Ovary (tissue), 9 donors: ENCODE results near the gene UGT1A3. TPM values are rescaled to one million over a fixed set of nuclear protein-coding genes. Genes with fewer than 3 reads are reported as not detected.

ENCODE experiments used
- DNase-seq, 5 donors: peaks; one replicate each; pipeline ENCODE4 v3.0.0-alpha.2; 2019 to 2020
- H3K27ac ChIP-seq, 2 donors: fragments of 200-600 bp; one replicate each; pipeline versions ENCODE4 v1.5.1 to v1.8.0; 2019 to 2022
- H3K27me3 ChIP-seq: fragments of 200-600 bp; one replicate; pipeline ENCODE4 v1.8.0; 2022
- H3K36me3 ChIP-seq: fragments of 200-600 bp; sonication (generic); one replicate; pipeline ENCODE4 v1.5.1; 2019
- H3K4me1 ChIP-seq: one replicate; pipeline ENCODE4 v1.8.1; 2013; ENCODE audit warnings: mild to moderate bottlenecking, moderate library complexity; ENCODE audit not compliant: insufficient read depth
- H3K4me3 ChIP-seq: fragments of 200-600 bp; sonication (generic); one replicate; pipeline ENCODE4 v1.5.1; 2017
- H3K9me3 ChIP-seq, 2 donors: fragments of 200-600 bp in 1 of 2; sonication (generic) in 1 of 2; one replicate each; pipeline versions ENCODE4 v1.5.1 to v1.8.1; 2013 to 2019; ENCODE audit warnings: mild to moderate bottlenecking in 1 of 2, moderate library complexity in 1 of 2
- CTCF ChIP-seq, 3 donors: fragments of 450-650 bp in 2 of 3; fragments of 200-600 bp in 1 of 3; IDR thresholded peaks; one replicate each; pipeline versions ENCODE4 v1.5.1 to v1.8.0; 2016 to 2022; ENCODE audit warnings: antibody characterized with exemption in 3 of 3, mild to moderate bottlenecking in 1 of 3
- EP300 ChIP-seq: sonication (generic); formaldehyde crosslinking; IDR thresholded peaks from one replicate; pipeline ENCODE4 v1.6.1; 2017; ENCODE audit warnings: antibody characterized with exemption
- POLR2A ChIP-seq: fragments of 450-650 bp; IDR thresholded peaks from one replicate; pipeline ENCODE4 v1.6.1; 2017; ENCODE audit warnings: antibody characterized with exemption, mild to moderate bottlenecking, moderate library complexity
- WGBS, 3 donors: extraction: QIAGEN DNeasy Blood & Tissue Kit in 1 of 3; methylation state at CpG; one replicate each; pipeline versions ENCODE4 v1.1.5 to v1.1.7; 2013 to 2017; 5-methylcytosine and 5-hydroxymethylcytosine counted together
- intact Hi-C, 4 donors: fragments of 100-400 bp; cut with DNase I; formaldehyde crosslinking; loops; one replicate each; pipeline versions ENCODE4 v1.11.0 to v1.15.1; 2022 to 2023
- polyA plus RNA-seq, 2 donors: library from polyadenylated mRNA; stranded (reverse); fragments of 200-250 nt in 1 of 2; fragments of 350-450 nt in 1 of 2; fragmentation: Illumina TruSeq in 1 of 2; extraction: RNeasy Lipid Tissue Mini Kit (QIAGEN cat#74804) in 1 of 2; gene quantifications; one replicate each; pipeline ENCODE4 v1.2.3, GENCODE V29; 2013 to 2014
- total RNA-seq, 7 donors: library from RNA; depleted of rRNA in 2 of 7; stranded (reverse); fragments of >200 nt in 2 of 7; fragmentation: NEBNext Ultra II Directional in 3 of 7; extraction: Animal tissue kit (Norgen Biotek cat#: 25700) in 3 of 7; gene quantifications; one replicate each; pipeline versions ENCODE4 v1.1.0 to v1.2.4, GENCODE V29; 2016 to 2023
- donor health status: DM: no; HTN: no; CAD: no; lungs with moderate emphysema.
- donor health status: DM: no; HTN: no; CAD: no.
- donor health status: Bipolar disorder and iron deficiency.
- donor health status: DM: yes; HTN: yes; CAD: no.
- donor health status: DM: no; HTN: no; CAD: no.
- donor health status: DM: yes; HTN: yes; CAD: no.

The UGT1A3 gene
- total and polyA plus RNA-seq, 9 donors = not detected

GRCh38 chr2:233820774-233821105 lies 91.9 kb downstream of the UGT1A3 start:
- H3K27ac ChIP-seq = no peak overlapping the region
- no peak for DNase-seq
- 75 to 77% (median 75%) methylated on average over 6 of the region's 6 CpGs for WGBS, 3 donors
- H3K4me1 ChIP-seq = no peaks in the 10 kb centered on the region
- no peak for TF ChIP-seq POLR2A
- TF ChIP-seq EP300 = no peak
- TF ChIP-seq CTCF (IDR thresholded peaks at IDR 0.05) = no peak
- H3K36me3 ChIP-seq = no peaks in the 10 kb centered on the region
- no peaks in the 10 kb centered on the region for H3K9me3 ChIP-seq
- H3K27me3 ChIP-seq = no peaks in the 10 kb centered on the region
- intact Hi-C loops = no loop called here
- H3K4me3 ChIP-seq = no peak overlapping the region

DNA sequence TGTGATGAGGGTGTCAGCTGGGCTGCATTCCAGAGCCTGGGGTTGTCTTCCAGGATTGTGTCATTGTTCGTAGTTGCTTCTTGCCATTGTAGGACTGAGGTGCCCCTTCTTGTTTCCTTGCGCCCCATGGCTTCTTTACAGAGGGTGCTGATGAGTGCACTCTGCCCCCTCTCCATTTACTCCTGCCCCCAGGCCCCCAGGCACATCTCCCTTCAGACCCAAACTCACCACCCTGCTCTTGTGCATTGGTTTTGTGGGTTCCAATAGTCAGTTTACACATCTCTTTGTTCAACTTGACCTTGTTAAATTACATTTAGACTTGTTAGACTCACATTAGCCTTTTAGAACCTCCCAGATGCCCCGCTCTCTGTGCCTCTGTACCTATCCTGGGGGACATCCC lies 92.4 kb downstream of the UGT1A3 start:
- H3K9me3 ChIP-seq = no peaks in the 10 kb centered on the region
- intact Hi-C loops = no loop called here
- 86 to 93% (median 89%) methylated on average over 3 of the region's 3 CpGs for WGBS, 3 donors
- DNase-seq = no peak
- H3K27me3 ChIP-seq = no peaks in the 10 kb centered on the region
- H3K27ac ChIP-seq = no peak overlapping the region
- TF ChIP-seq POLR2A (no peak), CTCF (IDR thresholded peaks at IDR 0.05) (no peak), EP300 (no peak)
- H3K4me3 ChIP-seq = no peak overlapping the region
- H3K4me1 ChIP-seq = no peaks in the 10 kb centered on the region
- no peaks in the 10 kb centered on the region for H3K36me3 ChIP-seq

DNA sequence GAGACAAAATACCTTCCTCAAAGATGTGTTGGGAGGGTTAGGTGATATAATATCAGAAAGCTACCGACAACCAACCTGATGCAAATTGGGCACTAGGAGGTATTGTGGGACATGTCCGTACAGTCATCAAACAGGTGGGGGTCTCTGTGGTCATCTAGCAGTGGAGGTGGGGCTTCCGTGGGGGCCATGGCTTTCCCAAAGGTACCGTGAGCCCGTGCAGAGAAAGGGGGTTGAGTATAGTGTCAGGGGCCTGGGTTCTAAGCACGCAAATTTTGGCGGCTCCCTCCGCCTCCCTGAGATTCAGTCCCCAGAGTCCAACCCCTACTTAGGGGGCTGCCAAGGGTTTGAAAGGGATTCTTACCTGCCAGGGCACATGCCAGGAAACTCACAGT lies 92.9 kb downstream of the UGT1A3 start:
- H3K9me3 ChIP-seq = no peaks in the 10 kb centered on the region
- no peak overlapping the region for H3K27ac ChIP-seq
- no peaks in the 10 kb centered on the region for H3K4me1 ChIP-seq
- intact Hi-C loops = no loop called here
- no peaks in the 10 kb centered on the region for H3K27me3 ChIP-seq
- TF ChIP-seq EP300 (no peak), CTCF (IDR thresholded peaks at IDR 0.05) (no peak), POLR2A (no peak)
- H3K36me3 ChIP-seq = no peaks in the 10 kb centered on the region
- no peak for DNase-seq
- no peak overlapping the region for H3K4me3 ChIP-seq
- 87 to 92% (median 88%) methylated on average over 8 of the region's 8 CpGs for WGBS, 3 donors

- TF ChIP-seq EP300 (no peak), POLR2A (no peak), CTCF (IDR thresholded peaks at IDR 0.05) (no peak)
- H3K36me3 ChIP-seq = no peaks in the 10 kb centered on the region
- intact Hi-C loops = no loop called here
- no peaks in the 10 kb centered on the region for H3K4me1 ChIP-seq
- no peaks in the 10 kb centered on the region for H3K27me3 ChIP-seq
- H3K27ac ChIP-seq = no peak overlapping the region
- no peak for DNase-seq
- no peak overlapping the region for H3K4me3 ChIP-seq
- H3K9me3 ChIP-seq = no peaks in the 10 kb centered on the region
- WGBS, 3 donors = 87 to 92% (median 92%) methylated on average over 19 to 21 of the region's 21 CpGs
These were observed 93.4 kb downstream of the UGT1A3 start for GRCh38 chr2:233822101-233822771.

Other genes with a start within 250 kb of the UGT1A3 start
- 10 to 100 TPM; 24.4 to 44.6 (median 36.2) TPM for gene USP40, start 162.3 kb upstream of the UGT1A3 start, total RNA-seq
- gene USP40, start 162.3 kb upstream of the UGT1A3 start, polyA plus RNA-seq = 10 to 100 TPM; 18.0 to 29.4 TPM
- not detected for gene UGT1A8, start 111.4 kb upstream of the UGT1A3 start, total RNA-seq
- not detected for gene UGT1A8, start 111.4 kb upstream of the UGT1A3 start, polyA plus RNA-seq
- gene UGT1A10, start 92.6 kb upstream of the UGT1A3 start, total RNA-seq = not detected
- not detected for gene UGT1A10, start 92.6 kb upstream of the UGT1A3 start, polyA plus RNA-seq
- gene UGT1A9, start 57.1 kb upstream of the UGT1A3 start, total RNA-seq = under 1 TPM in 1 of 7 donors, not detected in 6; 0.36 TPM
- gene UGT1A9, start 57.1 kb upstream of the UGT1A3 start, polyA plus RNA-seq = not detected
- gene UGT1A7, start 47.1 kb upstream of the UGT1A3 start, total RNA-seq = not detected
- gene UGT1A7, start 47.1 kb upstream of the UGT1A3 start, polyA plus RNA-seq = not detected
- gene UGT1A6, start 36.2 kb upstream of the UGT1A3 start, total RNA-seq = not detected
- gene UGT1A6, start 36.2 kb upstream of the UGT1A3 start, polyA plus RNA-seq = not detected
- not detected for gene UGT1A5, start 16.1 kb upstream of the UGT1A3 start, total RNA-seq
- gene UGT1A5, start 16.1 kb upstream of the UGT1A3 start, polyA plus RNA-seq = not detected
- under 1 TPM in 2 of 7 donors, not detected in 5; 0.11 to 0.36 TPM for gene UGT1A4, start 10.3 kb upstream of the UGT1A3 start, total RNA-seq
- gene UGT1A4, start 10.3 kb upstream of the UGT1A3 start, polyA plus RNA-seq = not detected
- gene UGT1A1, start 31.2 kb downstream of the UGT1A3 start, total RNA-seq = under 1 TPM in 2 of 7 donors, not detected in 5; 0.13 to 0.15 TPM
- gene UGT1A1, start 31.2 kb downstream of the UGT1A3 start, polyA plus RNA-seq = not detected
- not detected for gene MROH2A, start 49.3 kb downstream of the UGT1A3 start, total RNA-seq
- gene MROH2A, start 49.3 kb downstream of the UGT1A3 start, polyA plus RNA-seq = not detected
- 1 to 10 TPM in 1 of 7 donors, under 1 TPM in 2, not detected in 4; 0.07 to 1.3 (median 0.94) TPM for gene HJURP, start 125.5 kb downstream of the UGT1A3 start, total RNA-seq
- gene HJURP, start 125.5 kb downstream of the UGT1A3 start, polyA plus RNA-seq = 1 to 10 TPM in 1 of 2 donors, under 1 TPM in 1; 0.48 to 1.5 TPM
- gene TRPM8, start 188.3 kb downstream of the UGT1A3 start, total RNA-seq = under 1 TPM in 1 of 7 donors, not detected in 6; 0.92 TPM
- gene TRPM8, start 188.3 kb downstream of the UGT1A3 start, polyA plus RNA-seq = not detected